ENCODE data around the gene SLK.

Gene SLK

GRCh38 chr10:103934308-103934707 is 32.6 kb upstream of the SLK start:
- TF ChIP-seq, protein P1, sequence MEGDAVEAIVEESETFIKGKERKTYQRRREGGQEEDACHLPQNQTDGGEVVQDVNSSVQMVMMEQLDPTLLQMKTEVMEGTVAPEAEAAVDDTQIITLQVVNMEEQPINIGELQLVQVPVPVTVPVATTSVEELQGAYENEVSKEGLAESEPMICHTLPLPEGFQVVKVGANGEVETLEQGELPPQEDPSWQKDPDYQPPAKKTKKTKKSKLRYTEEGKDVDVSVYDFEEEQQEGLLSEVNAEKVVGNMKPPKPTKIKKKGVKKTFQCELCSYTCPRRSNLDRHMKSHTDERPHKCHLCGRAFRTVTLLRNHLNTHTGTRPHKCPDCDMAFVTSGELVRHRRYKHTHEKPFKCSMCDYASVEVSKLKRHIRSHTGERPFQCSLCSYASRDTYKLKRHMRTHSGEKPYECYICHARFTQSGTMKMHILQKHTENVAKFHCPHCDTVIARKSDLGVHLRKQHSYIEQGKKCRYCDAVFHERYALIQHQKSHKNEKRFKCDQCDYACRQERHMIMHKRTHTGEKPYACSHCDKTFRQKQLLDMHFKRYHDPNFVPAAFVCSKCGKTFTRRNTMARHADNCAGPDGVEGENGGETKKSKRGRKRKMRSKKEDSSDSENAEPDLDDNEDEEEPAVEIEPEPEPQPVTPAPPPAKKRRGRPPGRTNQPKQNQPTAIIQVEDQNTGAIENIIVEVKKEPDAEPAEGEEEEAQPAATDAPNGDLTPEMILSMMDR (IDR thresholded peaks at IDR 0.05; ENCODE audit: low read depth, low read length, missing control alignments) = no peak
- no peak overlapping the region for H3K4me3 ChIP-seq (ENCODE audit: low read depth, low read length)
- in situ Hi-C loops (cut with HindIII; ENCODE audit: low sequenced_read_pairs) = no loop called here
- DNase-seq (ENCODE audit: low read depth) = no peak

DNA sequence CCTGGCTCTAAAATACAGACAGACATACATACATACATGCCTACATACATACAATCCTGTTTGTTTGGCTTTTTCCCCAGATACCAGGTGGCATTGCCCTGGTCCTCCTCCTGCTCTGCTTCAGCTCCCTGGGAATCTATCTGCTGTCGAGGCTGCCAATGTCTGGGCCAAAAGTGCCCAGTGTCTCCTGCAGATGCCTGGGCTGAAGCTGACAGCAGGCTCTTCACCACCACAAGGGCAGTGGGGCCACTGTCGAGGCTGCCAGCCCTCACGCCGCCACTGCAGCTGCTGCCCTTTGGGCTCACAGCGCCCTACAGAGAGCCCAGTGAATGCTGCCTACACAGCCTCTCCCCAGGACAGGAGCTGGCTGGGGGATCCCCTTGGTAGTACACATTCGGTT is 30.9 kb upstream of the SLK start:
- TF ChIP-seq, protein P1 (IDR thresholded peaks at IDR 0.05; ENCODE audit: low read depth, low read length, missing control alignments) = no peak
- in situ Hi-C loops (cut with HindIII; ENCODE audit: low sequenced_read_pairs) = no loop called here
- H3K4me3 ChIP-seq (ENCODE audit: low read depth, low read length) = no peak overlapping the region
- no peak for DNase-seq (ENCODE audit: low read depth)

- no peak overlapping the region for H3K4me3 ChIP-seq (ENCODE audit: low read depth, low read length)
- in situ Hi-C loops (cut with HindIII; ENCODE audit: low sequenced_read_pairs) = no loop called here
- no peak for DNase-seq (ENCODE audit: low read depth)
- TF ChIP-seq, protein P1 (IDR thresholded peaks at IDR 0.05; ENCODE audit: low read depth, low read length, missing control alignments) = no peak
These were observed 27.4 kb upstream of the SLK start for GRCh38 chr10:103939522-103939921.

DNA sequence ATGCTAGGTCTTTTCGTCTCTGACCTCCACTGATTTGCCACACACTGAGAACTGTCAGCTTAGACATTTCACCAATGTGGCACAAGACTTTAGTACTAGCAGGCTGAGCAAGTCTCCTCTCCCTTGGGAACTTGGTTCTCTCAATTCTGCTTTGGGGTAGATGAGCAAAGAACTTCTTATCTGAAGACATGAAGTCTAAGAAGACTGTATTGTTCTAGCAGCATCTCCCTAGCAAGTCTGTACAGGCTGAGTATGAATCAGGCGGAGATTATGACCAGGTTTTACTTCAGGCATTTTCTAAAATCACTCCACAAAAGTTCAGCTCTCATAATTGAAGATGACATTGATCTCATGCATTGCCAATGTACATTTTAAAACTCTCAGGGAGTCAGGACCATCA is 25.1 kb upstream of the SLK start:
- H3K4me3 ChIP-seq (ENCODE audit: low read depth, low read length) = no peak overlapping the region
- no peak for DNase-seq (ENCODE audit: low read depth)
- in situ Hi-C loops (cut with HindIII; ENCODE audit: low sequenced_read_pairs) = no loop called here
- TF ChIP-seq, protein P1 (IDR thresholded peaks at IDR 0.05; ENCODE audit: low read depth, low read length, missing control alignments) = no peak

DNA sequence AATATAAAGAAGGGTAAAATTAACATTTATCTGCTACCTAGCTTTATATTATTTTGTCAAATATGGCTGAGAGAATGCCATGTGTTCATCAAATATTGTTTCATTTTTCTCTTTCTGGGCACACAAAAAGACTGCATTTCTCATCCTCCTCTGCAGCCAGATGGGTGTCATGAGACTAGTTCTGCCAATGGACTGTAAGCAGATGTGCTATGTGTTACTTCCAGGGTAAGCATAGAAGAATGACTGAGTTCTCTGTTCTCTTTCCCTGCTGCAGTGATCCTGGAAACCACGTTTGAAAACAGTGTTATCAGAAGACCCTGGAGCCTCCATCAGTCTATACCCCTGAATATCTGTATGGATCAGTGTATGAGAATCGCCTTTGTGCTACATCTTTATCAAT is 24.1 kb upstream of the SLK start:
- no peak for DNase-seq (ENCODE audit: low read depth)
- no peak overlapping the region for H3K4me3 ChIP-seq (ENCODE audit: low read depth, low read length)
- in situ Hi-C loops (cut with HindIII; ENCODE audit: low sequenced_read_pairs) = no loop called here
- TF ChIP-seq, protein P1 (IDR thresholded peaks at IDR 0.05; ENCODE audit: low read depth, low read length, missing control alignments) = no peak

- no peak for DNase-seq (ENCODE audit: low read depth)
- in situ Hi-C loops (cut with HindIII; ENCODE audit: low sequenced_read_pairs) = no loop called here
- H3K4me3 ChIP-seq (ENCODE audit: low read depth, low read length) = no peak overlapping the region
- TF ChIP-seq, protein P1 (IDR thresholded peaks at IDR 0.05; ENCODE audit: low read depth, low read length, missing control alignments) = no peak
These were observed 19.0 kb upstream of the SLK start for GRCh38 chr10:103947799-103948516.
